Measurements from ENCODE around the gene ZNF239. TPM values are rescaled to one million over a fixed set of nuclear protein-coding genes. Genes with fewer than 3 reads are reported as not detected.
"Not testable (repeated sequence)": the region's sequence is repeated elsewhere in the genome, so short reads cannot be mapped to it uniquely, and the experiment has no call there.

ZNF239 gene
- total RNA-seq, 4 donors from 2014 or later = 2.6 to 17.3 (median 3.8) TPM

- Histone ChIP-seq H3K27ac (no peak overlapping the region), H3K36me3 (no peaks in the 10 kb centered on the region), H3K9me3 (no peaks in the 10 kb centered on the region), H3K4me1 (peaks cover 0 to 21% (median 2%) of the 10 kb centered on the region in 4 donors), H3K27me3 (no peaks in the 10 kb centered on the region), H3K4me3 (no peak overlapping the region)
- TF ChIP-seq POLR2A (IDR thresholded peaks at IDR 0.05) (no peak), CTCF (IDR thresholded peaks at IDR 0.05) (no peak)
- DNase-seq = no peak
Measured at GRCh38 chr10:43598446-43598845, 24.0 kb upstream of the ZNF239 start.

- no peak overlapping the region for H3K4me3 ChIP-seq
- H3K36me3 ChIP-seq = no peaks in the 10 kb centered on the region
- peaks cover 0 to 21% (median 2%) of the 10 kb centered on the region in 4 donors for H3K4me1 ChIP-seq
- DNase-seq = no peak
- no peaks in the 10 kb centered on the region for H3K27me3 ChIP-seq
- H3K9me3 ChIP-seq = no peaks in the 10 kb centered on the region
- no peak overlapping the region for H3K27ac ChIP-seq
- TF ChIP-seq CTCF (IDR thresholded peaks at IDR 0.05) (no peak), POLR2A (IDR thresholded peaks at IDR 0.05) (no peak)
Measured at GRCh38 chr10:43596546-43596945, 22.1 kb upstream of the ZNF239 start.

DNA sequence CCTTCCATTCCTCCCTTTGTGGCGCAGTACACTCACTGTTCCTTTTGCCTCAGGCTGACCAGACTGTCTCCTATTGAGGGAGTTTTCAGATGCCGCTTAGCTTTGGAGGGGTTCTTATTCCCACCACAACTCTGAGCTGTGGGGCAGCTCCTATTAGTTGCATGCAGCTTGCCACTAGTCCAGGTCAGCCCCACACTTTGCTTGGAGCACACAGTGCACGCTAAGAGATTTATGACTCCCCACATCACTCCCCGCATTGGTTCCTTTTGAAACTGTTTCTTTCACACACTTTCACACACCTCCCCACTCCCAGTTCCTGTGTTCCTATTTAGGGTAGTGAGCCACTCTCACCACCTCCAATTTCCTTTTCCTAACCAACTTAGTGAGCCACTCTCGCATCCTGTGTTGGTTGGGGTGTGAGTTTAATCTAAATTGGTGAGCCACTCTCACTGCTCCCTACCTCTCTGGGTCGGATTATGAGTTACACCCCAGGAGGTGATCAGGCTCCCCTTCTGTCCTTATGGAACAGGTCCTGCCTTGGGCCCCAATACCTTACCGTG, 21.4 kb upstream of the ZNF239 start:
- Histone ChIP-seq H3K27me3 (no peaks in the 10 kb centered on the region), H3K27ac (no peak overlapping the region), H3K36me3 (no peaks in the 10 kb centered on the region), H3K4me1 (peaks cover 0 to 21% (median 2%) of the 10 kb centered on the region in 4 donors), H3K4me3 (no peak overlapping the region), H3K9me3 (no peaks in the 10 kb centered on the region)
- no peak for DNase-seq
- TF ChIP-seq CTCF (IDR thresholded peaks at IDR 0.05) (no peak), POLR2A (IDR thresholded peaks at IDR 0.05) (no peak)

- no peak for TF ChIP-seq POLR2A (IDR thresholded peaks at IDR 0.05)
- TF ChIP-seq CTCF (IDR thresholded peaks at IDR 0.05) = no peak
- Histone ChIP-seq H3K27me3 (no peaks in the 10 kb centered on the region), H3K9me3 (no peaks in the 10 kb centered on the region), H3K4me1 (peaks cover 0 to 21% (median 2%) of the 10 kb centered on the region in 4 donors), H3K36me3 (no peaks in the 10 kb centered on the region), H3K27ac (peak overlapping the region in 1 of 4 donors; percentile 42), H3K4me3 (peak overlapping the region in 3 of 4 donors; percentile 33 to 41 (median 34))
- no peak for DNase-seq
Measured at GRCh38 chr10:43594944-43595589, 20.7 kb upstream of the ZNF239 start.

GRCh38 chr10:43591303-43591904, 17.0 kb upstream of the ZNF239 start:
- Histone ChIP-seq H3K4me3 (no peak overlapping the region), H3K4me1 (peaks cover 0 to 19% (median 2%) of the 10 kb centered on the region in 4 donors), H3K9me3 (no peaks in the 10 kb centered on the region), H3K27ac (no peak overlapping the region), H3K27me3 (no peaks in the 10 kb centered on the region), H3K36me3 (no peaks in the 10 kb centered on the region)
- DNase-seq = no peak
- no peak for TF ChIP-seq POLR2A (IDR thresholded peaks at IDR 0.05)
- TF ChIP-seq CTCF (IDR thresholded peaks at IDR 0.05) = no peak

- not testable (repeated sequence) for H3K4me3 ChIP-seq, H3K9me3 ChIP-seq, H3K4me1 ChIP-seq, H3K27me3 ChIP-seq, H3K27ac ChIP-seq, H3K36me3 ChIP-seq, DNase-seq
Measured at GRCh38 chr10:43586730-43587115, 12.3 kb upstream of the ZNF239 start.

Measured in Peyer's patch (tissue), 4 donors.